ENCODE data around the gene PELI2.

Gene PELI2

DNA sequence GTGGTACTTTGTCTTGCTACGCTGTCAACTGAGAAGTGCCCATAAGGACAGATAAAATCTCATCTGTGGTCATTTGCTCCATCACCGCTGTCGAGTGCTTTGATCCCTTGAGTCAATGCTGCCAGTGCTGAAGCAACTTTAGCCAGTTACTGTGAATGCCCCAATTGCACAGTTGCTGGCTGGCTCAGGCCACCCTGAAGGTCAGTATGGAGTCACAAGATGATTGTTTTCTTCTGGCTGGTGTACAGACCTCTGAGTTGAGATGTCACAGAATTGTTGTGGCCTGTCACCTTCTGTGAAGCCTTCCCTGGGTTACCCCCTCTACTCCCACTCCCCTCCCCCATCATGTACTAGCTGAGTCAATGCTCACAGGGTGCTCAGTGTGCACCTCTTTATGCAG is 92.9 kb downstream of the PELI2 start:
- Histone ChIP-seq H3K79me2 (ENCODE audit: insufficient read depth, low read length) (no peaks in the 10 kb centered on the region), H3K27ac (ENCODE audit: low read depth, low read length, poor library complexity, severe bottlenecking) (no peak overlapping the region), H3K9me2 (ENCODE audit: low read depth, low read length) (no peaks in the 10 kb centered on the region), H3K4me1 (ENCODE audit: insufficient read depth, low read length, severe bottlenecking) (peaks cover 20% of the 10 kb centered on the region), H2AFZ (ENCODE audit: low read length) (no peak overlapping the region), H3K4me2 (ENCODE audit: low read length) (no peak overlapping the region), H4K20me1 (ENCODE audit: insufficient read depth, low read length) (no peaks in the 10 kb centered on the region), H3K9me3 (ENCODE audit: low read length) (no peaks in the 10 kb centered on the region), H3K36me3 (ENCODE audit: insufficient read depth, low read length) (no peaks in the 10 kb centered on the region; the same call in 1 of the 2 replicates), H3K4me3 (ENCODE audit: low read depth, low read length, poor library complexity, severe bottlenecking) (no peak overlapping the region), H3K9ac (ENCODE audit: low read length) (no peak overlapping the region), H3F3A (ENCODE audit: insufficient read depth, low read length) (no peaks in the 10 kb centered on the region), H3K27me3 (ENCODE audit: insufficient read depth, low read length) (no peaks in the 10 kb centered on the region)
- TF ChIP-seq, protein P1, sequence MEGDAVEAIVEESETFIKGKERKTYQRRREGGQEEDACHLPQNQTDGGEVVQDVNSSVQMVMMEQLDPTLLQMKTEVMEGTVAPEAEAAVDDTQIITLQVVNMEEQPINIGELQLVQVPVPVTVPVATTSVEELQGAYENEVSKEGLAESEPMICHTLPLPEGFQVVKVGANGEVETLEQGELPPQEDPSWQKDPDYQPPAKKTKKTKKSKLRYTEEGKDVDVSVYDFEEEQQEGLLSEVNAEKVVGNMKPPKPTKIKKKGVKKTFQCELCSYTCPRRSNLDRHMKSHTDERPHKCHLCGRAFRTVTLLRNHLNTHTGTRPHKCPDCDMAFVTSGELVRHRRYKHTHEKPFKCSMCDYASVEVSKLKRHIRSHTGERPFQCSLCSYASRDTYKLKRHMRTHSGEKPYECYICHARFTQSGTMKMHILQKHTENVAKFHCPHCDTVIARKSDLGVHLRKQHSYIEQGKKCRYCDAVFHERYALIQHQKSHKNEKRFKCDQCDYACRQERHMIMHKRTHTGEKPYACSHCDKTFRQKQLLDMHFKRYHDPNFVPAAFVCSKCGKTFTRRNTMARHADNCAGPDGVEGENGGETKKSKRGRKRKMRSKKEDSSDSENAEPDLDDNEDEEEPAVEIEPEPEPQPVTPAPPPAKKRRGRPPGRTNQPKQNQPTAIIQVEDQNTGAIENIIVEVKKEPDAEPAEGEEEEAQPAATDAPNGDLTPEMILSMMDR (IDR thresholded peaks at IDR 0.05; ENCODE audit: low read length): no peak
- TF ChIP-seq EZH2 (IDR thresholded peaks at IDR 0.05; ENCODE audit: borderline replicate concordance, low read length): no peak

DNA sequence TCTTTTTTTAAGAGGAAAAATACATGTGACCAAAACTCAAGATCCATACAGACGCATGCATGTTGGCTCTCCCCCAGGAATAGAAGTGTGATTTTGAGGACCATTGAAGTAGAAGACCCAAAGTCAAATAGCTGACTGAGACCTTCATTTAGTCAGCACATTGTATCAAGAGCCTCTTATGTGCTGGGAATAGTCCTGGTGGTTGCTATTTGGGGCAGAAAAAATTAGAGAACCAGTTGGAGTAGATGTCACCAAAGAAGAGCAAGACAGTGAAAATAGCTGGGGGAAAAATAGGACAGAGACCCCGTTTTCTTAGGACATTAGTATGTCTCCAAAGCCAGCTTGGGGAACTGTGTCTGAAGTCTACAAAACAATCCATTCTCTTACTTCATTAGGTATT is 93.6 kb downstream of the PELI2 start:
- Histone ChIP-seq H3K9me2 (ENCODE audit: low read depth, low read length) (no peaks in the 10 kb centered on the region), H3K9me3 (ENCODE audit: low read length) (no peaks in the 10 kb centered on the region), H3K4me3 (ENCODE audit: low read depth, low read length, poor library complexity, severe bottlenecking) (no peak overlapping the region), H3K4me1 (ENCODE audit: insufficient read depth, low read length, severe bottlenecking) (peaks cover 26% of the 10 kb centered on the region), H2AFZ (ENCODE audit: low read length) (no peak overlapping the region), H3F3A (ENCODE audit: insufficient read depth, low read length) (no peaks in the 10 kb centered on the region), H3K4me2 (ENCODE audit: low read length) (no peak overlapping the region), H4K20me1 (ENCODE audit: insufficient read depth, low read length) (no peaks in the 10 kb centered on the region), H3K27ac (ENCODE audit: low read depth, low read length, poor library complexity, severe bottlenecking) (no peak overlapping the region), H3K79me2 (ENCODE audit: insufficient read depth, low read length) (no peaks in the 10 kb centered on the region), H3K36me3 (ENCODE audit: insufficient read depth, low read length) (no peaks in the 10 kb centered on the region; the same call in 1 of the 2 replicates), H3K9ac (ENCODE audit: low read length) (no peak overlapping the region), H3K27me3 (ENCODE audit: insufficient read depth, low read length) (no peaks in the 10 kb centered on the region)
- TF ChIP-seq, protein P1 (IDR thresholded peaks at IDR 0.05; ENCODE audit: low read length): no peak

DNA sequence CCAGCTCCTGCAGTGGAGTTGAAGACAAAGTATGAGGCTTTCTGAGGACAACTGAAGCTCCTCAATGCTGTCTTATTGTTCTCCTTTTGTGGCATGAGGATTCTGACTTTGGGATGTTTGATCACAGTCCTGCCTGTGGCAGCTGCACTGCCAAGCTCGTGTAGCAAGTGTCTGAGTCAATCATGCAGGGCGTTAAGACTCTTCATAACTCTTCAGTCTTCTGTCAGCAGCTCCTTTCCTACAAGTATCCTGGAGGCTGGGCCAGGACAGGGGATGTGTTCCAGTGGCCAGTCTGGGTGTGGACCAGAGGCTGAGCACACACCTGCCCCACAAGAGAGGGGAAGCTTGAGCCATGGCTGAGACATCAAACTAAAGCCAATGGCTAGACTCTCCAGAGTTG is 94.3 kb downstream of the PELI2 start:
- Histone ChIP-seq H3K4me2 (ENCODE audit: low read length) (no peak overlapping the region), H3K79me2 (ENCODE audit: insufficient read depth, low read length) (no peaks in the 10 kb centered on the region), H4K20me1 (ENCODE audit: insufficient read depth, low read length) (no peaks in the 10 kb centered on the region), H3K36me3 (ENCODE audit: insufficient read depth, low read length) (no peaks in the 10 kb centered on the region; the same call in 1 of the 2 replicates), H3K9me3 (ENCODE audit: low read length) (no peaks in the 10 kb centered on the region), H3K9ac (ENCODE audit: low read length) (no peak overlapping the region), H3K4me3 (ENCODE audit: low read depth, low read length, poor library complexity, severe bottlenecking) (no peak overlapping the region), H3K9me2 (ENCODE audit: low read depth, low read length) (no peaks in the 10 kb centered on the region), H3K27ac (ENCODE audit: low read depth, low read length, poor library complexity, severe bottlenecking) (no peak overlapping the region), H3K4me1 (ENCODE audit: insufficient read depth, low read length, severe bottlenecking) (peaks cover 33% of the 10 kb centered on the region), H3F3A (ENCODE audit: insufficient read depth, low read length) (no peaks in the 10 kb centered on the region), H3K27me3 (ENCODE audit: insufficient read depth, low read length) (no peaks in the 10 kb centered on the region), H2AFZ (ENCODE audit: low read length) (no peak overlapping the region)
- no peak for TF ChIP-seq EZH2 (IDR thresholded peaks at IDR 0.05; ENCODE audit: borderline replicate concordance, low read length)
- TF ChIP-seq, protein P1 (IDR thresholded peaks at IDR 0.05; ENCODE audit: low read length): no peak

Data from OCI-LY1 (cell line).